ENCODE results near the gene ADCY9.
"Not testable (repeated sequence)": the region's sequence is repeated elsewhere in the genome, so short reads cannot be mapped to it uniquely, and the experiment has no call there.

Gene ADCY9

GRCh38 chr16:3982216-3982615 is 134.0 kb downstream of the ADCY9 start:
- no peak for DNase-seq (ENCODE audit: low read depth in 2 of 3, low spot score in 1 of 3)

GRCh38 chr16:3980253-3981111 is 135.8 kb downstream of the ADCY9 start:
- no peak for DNase-seq (ENCODE audit: low read depth in 2 of 3, low spot score in 1 of 3)

- DNase-seq (ENCODE audit: low read depth in 2 of 3, low spot score in 1 of 3): no peak
Measured at GRCh38 chr16:3979518-3979917, 136.7 kb downstream of the ADCY9 start.

- no peak for DNase-seq (ENCODE audit: low read depth in 2 of 3, low spot score in 1 of 3)
Measured at GRCh38 chr16:3979070-3979469, 137.2 kb downstream of the ADCY9 start.

- DNase-seq (ENCODE audit: low read depth in 2 of 3, low spot score in 1 of 3): no peak
Measured at GRCh38 chr16:3977376-3977775, 138.9 kb downstream of the ADCY9 start.

- DNase-seq (ENCODE audit: low read depth in 2 of 3, low spot score in 1 of 3): no peak
Measured at GRCh38 chr16:3974751-3975150, 141.5 kb downstream of the ADCY9 start.

GRCh38 chr16:3971706-3972105 is 144.5 kb downstream of the ADCY9 start:
- DNase-seq (ENCODE audit: low read depth in 2 of 3, low spot score in 1 of 3): no peak

- DNase-seq (ENCODE audit: low read depth in 2 of 3, low spot score in 1 of 3): no peak
Measured at GRCh38 chr16:3971261-3971660, 145.0 kb downstream of the ADCY9 start.

GRCh38 chr16:3968551-3968950 is 147.7 kb downstream of the ADCY9 start:
- DNase-seq (ENCODE audit: low read depth in 2 of 3, low spot score in 1 of 3): no peak

- DNase-seq (ENCODE audit: low read depth in 2 of 3, low spot score in 1 of 3): no peak
Measured at GRCh38 chr16:3966681-3967080, 149.6 kb downstream of the ADCY9 start.

GRCh38 chr16:3965781-3966582 is 150.3 kb downstream of the ADCY9 start:
- DNase-seq (ENCODE audit: low read depth in 2 of 3, low spot score in 1 of 3): no peak

GRCh38 chr16:3965306-3965705 is 150.9 kb downstream of the ADCY9 start:
- DNase-seq (ENCODE audit: low read depth in 2 of 3, low spot score in 1 of 3): no peak

GRCh38 chr16:3964686-3965290 is 151.5 kb downstream of the ADCY9 start:
- DNase-seq (ENCODE audit: low read depth in 2 of 3, low spot score in 1 of 3): no peak

- no peak for DNase-seq (ENCODE audit: low read depth in 2 of 3, low spot score in 1 of 3)
Measured at GRCh38 chr16:3963886-3964685, 152.2 kb downstream of the ADCY9 start.

- no peak for DNase-seq (ENCODE audit: low read depth in 2 of 3, low spot score in 1 of 3)
Measured at GRCh38 chr16:3963203-3963602, 153.0 kb downstream of the ADCY9 start.

- DNase-seq (ENCODE audit: low read depth in 2 of 3, low spot score in 1 of 3): no peak
Measured at GRCh38 chr16:3961449-3961849, 154.8 kb downstream of the ADCY9 start.

- not testable (repeated sequence) for DNase-seq (ENCODE audit: low read depth in 2 of 3, low spot score in 1 of 3)
Measured at GRCh38 chr16:3959926-3960590, 156.2 kb downstream of the ADCY9 start.

- no peak for DNase-seq (ENCODE audit: low read depth in 2 of 3, low spot score in 1 of 3)
Measured at GRCh38 chr16:3959148-3959547, 157.1 kb downstream of the ADCY9 start.

GRCh38 chr16:3957344-3957980 is 158.8 kb downstream of the ADCY9 start:
- no peak for DNase-seq (ENCODE audit: low read depth in 2 of 3, low spot score in 1 of 3)

GRCh38 chr16:3954411-3954921 is 161.8 kb downstream of the ADCY9 start:
- DNase-seq (ENCODE audit: low read depth in 2 of 3, low spot score in 1 of 3): no peak

Measured in stimulated activated CD4-positive, alpha-beta T cell treated with anti-CD3 and anti-CD28 coated beads, Interleukin-12 subunit alpha, Interleukin-12 subunit beta, amount 100 ng/mL, for 48 hours (primary cell).